ENCODE results near the gene KREMEN1.

Gene KREMEN1

DNA sequence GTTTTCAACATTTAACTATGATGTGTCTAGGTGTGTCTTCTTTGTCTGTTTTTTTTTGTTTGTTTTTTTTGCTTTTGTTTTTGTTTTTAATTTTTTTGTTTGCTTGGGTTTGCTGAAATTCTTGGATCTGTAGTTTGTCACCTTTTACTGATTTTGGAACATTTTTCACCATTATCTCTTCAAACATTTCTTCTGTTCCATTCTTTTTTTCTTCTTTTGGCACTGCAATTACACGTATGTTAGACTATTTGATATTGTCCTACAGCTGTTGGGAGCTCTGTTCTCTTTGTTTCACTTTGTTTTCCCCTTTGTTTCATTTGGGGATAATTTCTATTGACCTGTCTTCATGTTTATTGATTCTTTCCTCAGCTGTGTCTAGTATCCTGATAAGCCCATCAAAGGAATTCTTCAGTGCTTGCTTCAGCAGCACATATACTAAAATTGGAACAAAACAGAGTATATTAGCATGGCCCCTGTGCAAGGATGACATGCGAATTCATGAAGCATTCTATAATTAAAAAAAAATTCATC, 60.8 kb downstream of the KREMEN1 start:
- DNase-seq (ENCODE audit: low read depth), result no peak

DNA sequence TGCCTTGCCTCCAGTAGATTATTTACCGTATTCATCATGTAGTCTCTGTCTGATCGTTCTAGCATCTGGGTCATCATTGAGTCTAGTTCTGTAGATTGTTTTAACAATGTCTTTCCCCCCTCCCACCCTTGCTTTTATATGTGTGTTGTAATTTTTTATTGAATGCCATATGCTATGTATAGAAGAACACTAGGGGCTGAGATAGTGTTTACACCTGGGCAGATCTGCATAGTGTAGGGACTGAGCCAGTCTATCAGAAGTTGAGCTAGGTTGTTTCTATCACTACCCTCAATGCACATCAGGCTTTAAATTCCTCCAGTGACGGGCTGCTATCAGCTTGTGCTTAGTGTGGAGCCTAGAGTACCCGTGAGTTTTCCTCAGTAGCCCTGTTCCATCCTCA, 61.6 kb downstream of the KREMEN1 start:
- no peak for DNase-seq (ENCODE audit: low read depth)

DNA sequence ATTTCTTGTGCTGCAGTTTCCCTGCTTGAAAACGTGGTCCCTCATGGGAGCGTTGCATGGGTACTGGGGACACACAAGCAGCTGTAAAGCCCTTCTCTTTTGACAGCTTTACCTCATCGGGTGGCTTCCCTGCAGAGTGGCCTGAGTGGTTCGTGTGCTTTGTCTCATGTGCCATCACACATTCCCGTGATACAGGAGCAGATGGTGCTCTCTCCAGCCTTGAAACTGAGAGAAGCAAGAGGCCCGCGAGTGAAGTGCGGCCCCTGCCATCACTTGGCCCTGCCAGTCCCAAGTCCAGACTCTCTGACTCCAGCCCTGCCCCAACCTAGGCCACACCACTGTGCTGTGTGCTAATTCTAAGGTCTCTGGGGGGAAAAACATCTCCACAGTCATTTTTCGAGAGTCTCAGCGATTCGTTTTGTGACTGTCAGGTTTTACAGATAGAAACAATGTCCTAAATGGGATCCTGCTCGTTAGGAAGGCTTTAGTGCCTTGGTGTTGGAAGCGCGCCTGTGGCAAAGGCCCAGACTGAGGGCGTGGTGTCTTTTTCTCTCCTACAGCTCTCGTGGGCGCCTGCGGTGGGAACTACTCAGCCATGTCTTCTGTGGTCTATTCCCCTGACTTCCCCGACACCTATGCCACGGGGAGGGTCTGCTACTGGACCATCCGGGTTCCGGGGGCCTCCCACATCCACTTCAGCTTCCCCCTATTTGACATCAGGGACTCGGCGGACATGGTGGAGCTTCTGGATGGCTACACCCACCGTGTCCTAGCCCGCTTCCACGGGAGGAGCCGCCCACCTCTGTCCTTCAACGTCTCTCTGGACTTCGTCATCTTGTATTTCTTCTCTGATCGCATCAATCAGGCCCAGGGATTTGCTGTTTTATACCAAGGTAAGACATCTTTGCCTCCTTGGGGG, 64.2 kb downstream of the KREMEN1 start:
- DNase-seq (ENCODE audit: low read depth), result no peak

DNA sequence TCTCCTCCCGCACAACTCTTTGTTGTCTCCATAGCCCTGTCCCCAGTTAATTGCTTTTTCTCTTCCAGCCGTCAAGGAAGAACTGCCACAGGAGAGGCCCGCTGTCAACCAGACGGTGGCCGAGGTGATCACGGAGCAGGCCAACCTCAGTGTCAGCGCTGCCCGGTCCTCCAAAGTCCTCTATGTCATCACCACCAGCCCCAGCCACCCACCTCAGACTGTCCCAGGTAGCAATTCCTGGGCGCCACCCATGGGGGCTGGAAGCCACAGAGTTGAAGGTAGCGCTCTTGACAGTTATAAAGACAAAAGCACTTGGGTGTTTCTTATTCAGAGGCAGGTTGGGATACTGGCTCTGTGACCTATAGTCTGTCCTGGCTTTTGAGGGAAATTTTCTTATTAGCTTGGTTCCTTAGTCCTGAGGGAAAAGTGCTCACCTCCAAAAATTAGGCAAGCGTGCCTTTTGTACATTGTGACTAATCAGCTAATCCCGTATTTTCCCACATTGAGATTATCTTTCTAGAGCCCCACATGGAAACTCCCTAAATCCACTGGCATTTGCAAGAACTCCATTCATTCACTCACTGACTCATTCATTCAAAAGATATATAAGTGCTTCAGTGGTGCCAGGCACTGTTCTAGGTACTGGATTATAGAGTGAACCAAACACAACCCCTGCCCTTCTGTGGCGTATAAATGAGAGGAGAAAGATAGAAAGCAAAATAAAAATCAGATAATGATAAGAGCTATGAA, 65.9 kb downstream of the KREMEN1 start:
- no peak for DNase-seq (ENCODE audit: low read depth)

DNA sequence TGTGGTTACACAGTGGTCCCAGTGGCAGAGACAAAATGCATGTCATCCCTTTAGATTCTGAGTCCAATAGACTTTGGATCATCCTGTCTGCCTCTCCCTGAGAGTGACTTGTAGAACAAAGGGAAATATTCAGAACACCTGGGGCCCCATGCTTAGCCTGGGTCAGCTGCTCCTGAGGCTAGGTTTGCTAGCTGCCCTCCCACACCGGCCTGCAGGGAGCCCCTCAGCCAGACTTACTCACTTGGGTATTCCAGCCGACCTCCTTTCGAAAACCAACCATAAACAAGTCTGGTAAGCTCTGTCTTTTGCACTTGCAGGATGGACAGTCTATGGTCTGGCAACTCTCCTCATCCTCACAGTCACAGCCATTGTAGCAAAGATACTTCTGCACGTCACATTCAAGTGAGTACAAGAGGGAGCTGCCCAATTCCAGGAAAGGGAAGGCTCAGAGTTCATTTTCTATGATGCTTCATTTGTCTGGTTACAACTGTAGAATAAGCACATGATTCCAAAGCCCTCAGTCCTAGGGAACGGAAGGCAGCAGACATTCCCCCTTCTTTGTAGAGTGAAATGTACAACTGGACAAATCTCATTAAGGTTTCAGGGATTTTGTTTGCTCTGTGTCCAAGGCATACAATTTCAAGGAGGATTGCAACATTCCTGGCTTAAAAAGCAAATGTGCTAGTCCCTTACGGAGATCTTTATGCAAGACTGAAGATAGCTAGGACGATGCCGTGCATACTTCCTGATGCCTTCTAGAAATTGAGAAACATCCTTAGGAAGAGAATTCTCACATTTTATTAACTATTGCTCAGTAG, 67.3 kb downstream of the KREMEN1 start:
- no peak for DNase-seq (ENCODE audit: low read depth)

DNA sequence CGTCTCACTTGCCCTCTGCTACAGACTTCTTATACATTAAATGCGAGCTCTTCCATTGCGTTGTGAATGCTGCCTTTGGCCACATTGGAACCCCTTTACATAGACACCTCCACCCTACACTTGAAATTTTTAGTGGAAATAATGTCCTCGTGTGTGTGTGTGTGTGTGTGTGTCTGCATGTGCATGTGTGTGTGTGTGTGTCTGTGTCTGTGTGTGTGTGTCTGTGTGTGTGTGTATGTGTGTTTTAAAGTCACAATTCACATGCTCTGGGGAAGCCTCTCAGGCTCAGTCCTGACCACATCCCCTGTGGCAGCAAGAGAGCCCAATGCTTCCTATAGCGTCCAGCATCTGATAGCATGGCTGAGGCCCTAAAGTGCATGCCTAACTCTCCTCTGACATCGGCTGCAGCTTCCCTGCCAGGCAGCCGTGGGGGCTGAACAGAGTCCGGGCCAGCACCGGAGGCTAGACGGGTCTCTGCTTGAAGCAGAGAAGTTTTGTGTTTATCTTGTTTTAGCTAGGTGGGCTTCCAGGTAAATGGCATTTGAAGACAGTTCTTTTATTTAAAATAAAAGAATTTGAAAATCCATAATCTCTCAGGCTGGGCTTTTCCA, 68.3 kb downstream of the KREMEN1 start:
- DNase-seq (ENCODE audit: low read depth), result no peak

DNA sequence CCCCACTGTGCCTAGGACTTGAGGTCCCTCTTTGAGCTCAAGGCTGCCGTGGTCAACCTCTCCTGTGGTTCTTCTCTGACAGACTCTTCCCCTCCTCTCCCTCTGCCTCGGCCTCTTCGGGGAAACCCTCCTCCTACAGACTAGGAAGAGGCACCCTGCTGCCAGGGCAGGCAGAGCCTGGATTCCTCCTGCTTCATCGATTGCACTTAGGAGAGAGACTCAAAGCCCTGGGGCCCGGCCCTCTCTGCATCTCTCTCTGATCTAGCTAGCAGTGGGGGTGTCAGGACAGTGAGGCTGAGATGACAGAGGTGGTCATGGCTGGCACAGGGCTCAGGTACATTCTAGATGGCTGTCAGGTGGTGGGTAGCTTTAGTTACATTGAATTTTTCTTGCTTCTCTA, 69.3 kb downstream of the KREMEN1 start:
- DNase-seq (ENCODE audit: low read depth), result no peak

DNA sequence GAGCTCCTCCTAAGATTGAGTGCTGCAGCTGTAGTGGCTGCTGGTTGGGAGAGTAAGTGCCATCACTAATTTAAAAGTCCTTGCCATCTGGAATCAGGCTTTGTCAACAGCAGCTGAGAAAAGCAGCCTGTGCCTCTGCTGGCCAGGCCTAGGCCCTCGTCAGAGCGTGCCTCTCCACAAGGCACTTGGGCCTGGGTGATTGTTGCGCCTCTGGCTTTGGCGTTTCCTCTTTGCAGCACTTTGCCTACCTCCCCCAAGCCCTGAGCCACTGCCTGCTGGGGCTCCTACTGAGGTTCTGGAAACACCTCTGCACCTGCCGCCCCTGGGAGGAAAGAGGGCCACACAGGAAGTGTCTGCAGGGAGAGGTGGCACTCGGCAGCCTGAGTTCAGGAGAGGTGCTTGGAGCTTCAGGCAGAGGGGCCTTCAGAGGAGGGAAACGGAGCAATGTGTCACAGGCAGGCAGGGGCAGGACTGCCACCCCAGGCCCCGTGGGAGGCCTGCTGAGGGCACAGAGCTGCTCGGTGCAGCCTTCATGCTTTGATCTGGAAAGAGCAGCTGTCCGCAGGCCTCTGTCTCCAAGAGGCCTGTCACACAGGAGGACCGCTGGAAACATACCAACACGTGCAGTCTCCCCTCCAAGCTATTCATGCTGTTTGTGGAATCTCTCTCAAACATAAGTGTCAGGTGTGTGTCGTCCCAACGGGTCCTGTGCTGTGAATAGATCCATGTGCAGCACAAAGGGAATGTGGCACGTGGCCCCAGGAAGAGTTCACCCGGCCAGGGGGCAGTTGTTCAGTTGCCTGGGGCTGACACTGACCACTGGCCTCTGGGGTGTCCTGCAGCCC, 71.3 kb downstream of the KREMEN1 start:
- DNase-seq (ENCODE audit: low read depth), result no peak

DNA sequence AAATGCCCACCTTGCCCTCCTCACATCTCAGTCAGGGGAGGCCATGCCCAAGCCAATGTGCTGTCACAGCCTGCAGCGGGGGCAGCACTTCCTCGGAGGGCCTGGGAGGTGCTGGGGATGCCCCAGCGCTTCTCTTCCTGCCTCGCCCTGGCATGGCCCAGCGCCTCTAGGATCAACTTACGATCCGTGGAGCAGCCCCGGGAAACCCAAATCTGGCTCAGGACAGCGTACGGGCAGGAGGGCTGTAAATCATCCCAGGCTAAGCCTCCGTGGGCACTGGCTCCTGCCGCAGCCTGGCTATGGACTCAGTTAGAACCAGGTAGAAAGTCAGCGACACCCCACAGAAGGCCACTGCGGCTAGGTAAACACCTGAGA, 71.9 kb downstream of the KREMEN1 start:
- no peak for DNase-seq (ENCODE audit: low read depth)

DNA sequence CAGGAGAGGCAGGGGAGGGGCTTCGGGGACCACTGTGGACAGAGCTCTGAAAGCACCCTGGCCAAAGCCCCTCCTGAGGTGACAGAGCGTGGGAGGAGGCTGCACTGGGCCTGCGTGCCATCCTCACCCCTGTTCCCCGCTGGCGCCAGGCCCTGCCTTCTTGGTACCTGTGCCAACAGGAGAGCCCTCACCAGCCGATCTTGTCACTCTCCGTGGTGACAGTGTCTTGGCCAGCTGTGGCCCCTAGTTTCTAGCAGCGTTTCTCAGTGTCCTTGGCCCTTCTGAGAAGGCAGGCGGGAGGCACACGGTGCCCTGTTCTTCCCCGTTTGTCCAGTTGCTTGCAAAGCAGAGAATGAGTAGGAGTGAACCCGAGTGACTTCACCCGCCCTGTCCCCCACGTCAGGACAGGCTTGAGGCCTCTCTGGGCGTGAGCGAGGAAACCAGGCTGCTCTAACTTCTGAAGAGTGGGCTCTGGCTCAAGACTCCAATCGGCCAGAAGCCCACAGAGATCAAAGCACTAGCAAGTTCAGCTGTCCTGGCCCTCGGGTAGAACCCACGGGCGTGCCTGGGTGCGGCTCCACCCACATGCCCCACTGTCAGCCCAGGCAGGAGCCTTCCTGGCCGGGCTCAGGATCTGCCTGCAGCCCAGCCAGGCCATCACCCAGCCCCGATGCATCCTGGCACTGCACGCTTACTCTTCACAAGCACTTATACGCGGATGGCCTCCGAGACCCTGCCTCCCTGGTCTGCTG, 72.7 kb downstream of the KREMEN1 start:
- DNase-seq (ENCODE audit: low read depth), result no peak

DNA sequence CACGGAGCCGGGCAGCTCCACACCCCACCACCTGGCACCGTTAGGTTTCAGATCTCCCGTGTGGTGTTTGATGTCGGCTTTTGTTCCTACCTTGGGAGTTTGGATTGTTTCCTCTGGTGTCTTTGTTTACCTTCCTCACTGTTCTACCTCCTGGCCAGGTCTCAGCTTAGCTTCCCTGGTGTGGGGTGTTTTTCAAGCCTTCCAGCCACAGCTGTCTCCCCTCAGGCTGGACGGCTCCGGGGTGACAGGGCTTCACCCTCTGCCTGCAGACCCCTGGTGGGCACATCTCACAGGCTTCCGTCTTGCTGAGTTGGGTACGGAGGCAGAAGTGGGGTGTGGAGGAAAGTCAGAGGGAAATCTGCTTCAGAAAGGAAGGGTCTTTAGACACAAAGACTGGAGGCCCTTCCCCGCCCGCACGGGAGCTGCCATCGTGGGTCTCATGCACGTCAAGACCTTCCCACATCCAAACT, 73.3 kb downstream of the KREMEN1 start:
- no peak for DNase-seq (ENCODE audit: low read depth)

DNA sequence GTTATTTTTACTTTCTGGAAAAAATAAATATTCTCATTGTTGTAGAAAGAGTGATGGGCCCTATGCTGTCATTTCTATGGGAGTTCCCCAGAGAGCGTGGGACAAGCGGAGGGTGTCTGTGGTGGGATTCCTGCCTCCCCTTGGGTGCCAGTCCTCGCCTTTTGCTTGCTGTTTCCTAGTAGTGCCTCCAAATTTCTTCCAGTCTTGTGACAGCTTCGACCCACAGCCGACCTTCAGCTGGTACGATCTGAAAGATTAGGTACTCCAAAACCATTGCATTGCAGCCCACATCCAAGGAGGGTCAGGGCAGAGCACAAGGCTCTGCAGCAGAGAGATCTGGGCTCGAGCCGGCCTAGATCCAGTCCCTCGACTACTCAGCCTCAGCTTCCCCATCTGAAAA, 73.9 kb downstream of the KREMEN1 start:
- no peak for DNase-seq (ENCODE audit: low read depth)

DNA sequence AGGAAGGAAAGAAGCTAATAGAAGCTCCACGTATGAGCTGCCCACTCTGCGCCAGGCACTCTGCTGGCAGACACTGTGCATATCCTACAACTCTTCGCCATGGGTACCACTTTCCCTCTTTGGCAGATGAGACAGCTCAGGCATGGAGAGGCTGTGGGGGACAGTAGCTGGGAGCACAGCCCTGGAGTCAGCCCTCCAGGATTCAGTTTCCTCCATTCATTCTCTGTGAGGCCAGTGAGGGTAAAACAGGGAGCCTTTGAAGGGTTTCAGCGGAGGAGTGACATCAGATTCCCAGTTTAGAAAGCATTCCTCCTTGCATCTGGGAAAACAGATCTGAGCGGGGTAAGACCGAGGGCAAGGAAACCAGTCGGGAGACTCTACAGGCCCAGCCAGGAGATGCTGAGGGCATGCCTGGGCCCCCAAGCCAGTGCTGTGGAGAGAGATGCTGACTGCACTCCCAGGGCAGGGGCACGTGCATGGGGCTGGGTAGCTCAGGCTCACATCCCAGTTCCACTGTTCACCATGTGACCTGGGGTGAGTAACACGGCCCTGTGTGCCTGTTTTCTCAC, 74.6 kb downstream of the KREMEN1 start:
- DNase-seq (ENCODE audit: low read depth), result no peak

DNA sequence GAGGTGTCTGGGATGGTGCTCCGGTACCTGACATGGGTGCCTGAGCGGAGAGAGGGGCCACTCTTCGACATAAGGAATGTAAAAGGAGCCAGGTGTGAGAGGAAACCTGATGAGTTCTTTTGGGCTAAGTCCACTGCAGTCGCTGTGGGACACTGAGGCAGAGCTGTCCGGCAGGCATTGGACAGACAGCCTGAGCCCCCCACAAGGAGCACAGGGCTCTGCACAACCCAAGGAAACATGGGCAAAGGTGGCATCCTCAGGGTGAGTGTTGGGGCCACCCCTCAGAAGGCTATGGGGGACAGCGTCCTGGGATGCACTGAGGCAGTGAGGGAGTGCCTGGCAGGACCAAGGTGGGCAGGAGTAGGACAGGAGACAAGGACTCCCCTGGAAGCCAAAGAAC, 75.2 kb downstream of the KREMEN1 start:
- DNase-seq (ENCODE audit: low read depth), result no peak

DNA sequence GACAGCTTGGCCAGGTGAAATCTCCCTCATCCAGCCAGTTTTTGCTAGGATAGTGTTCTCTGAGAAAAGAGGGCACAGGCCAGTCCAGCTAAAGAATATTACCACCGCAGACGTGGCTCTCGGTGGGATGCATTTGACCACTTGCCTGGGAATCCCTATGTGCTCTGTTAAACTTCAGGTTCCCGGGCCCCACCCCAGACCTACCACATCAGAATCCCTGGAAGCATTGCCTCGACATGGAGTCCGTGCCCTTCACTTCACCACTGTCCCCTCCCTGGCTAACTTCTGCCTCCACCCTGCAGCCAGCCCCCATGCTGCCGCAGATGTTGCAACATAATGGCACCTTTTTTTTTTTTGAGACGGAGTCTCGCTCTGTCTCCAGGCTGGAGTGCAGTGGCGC, 76.0 kb downstream of the KREMEN1 start:
- DNase-seq (ENCODE audit: low read depth), result no peak

DNA sequence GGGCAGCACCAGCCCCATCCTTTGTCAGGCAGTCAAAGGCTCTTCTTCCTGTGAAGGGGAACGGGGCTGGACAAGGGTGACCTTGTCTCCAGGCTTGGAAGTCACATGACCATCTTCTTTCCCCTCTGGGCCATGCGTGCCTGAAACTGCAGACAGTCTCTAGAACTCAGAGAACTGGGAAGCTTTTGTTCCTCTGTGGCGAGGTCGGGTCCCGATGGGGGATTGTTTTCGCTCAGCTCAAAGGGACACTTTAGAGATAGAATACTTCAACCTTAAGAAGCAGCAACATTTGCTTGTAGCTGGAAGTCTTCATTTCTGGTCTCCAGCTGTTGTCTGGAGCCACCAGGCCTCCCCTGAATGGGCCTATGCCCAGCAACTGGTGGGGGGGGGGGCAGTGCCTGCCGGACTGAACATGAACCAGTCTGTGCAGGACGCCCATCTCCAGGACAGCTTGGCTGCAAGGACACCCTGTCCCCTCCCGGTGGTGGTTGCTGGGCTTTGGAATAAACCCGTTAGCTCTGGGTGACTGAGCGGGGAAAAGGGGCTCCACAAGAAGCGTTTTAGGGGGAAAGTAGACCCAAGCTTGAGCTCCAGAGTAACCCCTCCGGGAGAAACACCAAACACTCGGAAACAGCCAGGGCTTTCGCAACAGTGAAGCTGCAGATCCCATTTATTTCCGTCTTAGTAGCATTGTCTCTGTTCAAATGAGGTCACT, 77.2 kb downstream of the KREMEN1 start:
- no peak for DNase-seq (ENCODE audit: low read depth)

DNA sequence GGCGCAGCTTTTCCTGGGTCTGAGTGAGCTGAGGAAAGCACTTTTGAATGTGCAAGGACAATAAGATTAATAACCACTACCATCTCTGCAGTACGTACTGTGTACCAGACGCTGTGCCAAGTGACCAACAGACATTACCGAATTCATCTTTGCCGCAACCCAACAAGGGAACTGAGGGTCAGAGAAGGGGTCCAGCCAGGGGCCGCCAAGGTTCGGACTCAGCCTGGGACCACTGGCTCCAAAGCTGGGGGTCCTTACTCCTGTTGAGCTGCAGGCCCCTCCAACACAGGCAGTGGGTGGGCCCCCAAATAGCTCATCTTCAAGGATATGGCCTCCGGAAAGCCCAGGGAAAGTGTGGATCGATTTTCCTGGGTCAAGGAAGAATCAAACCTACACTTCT, 77.9 kb downstream of the KREMEN1 start:
- no peak for DNase-seq (ENCODE audit: low read depth)

DNA sequence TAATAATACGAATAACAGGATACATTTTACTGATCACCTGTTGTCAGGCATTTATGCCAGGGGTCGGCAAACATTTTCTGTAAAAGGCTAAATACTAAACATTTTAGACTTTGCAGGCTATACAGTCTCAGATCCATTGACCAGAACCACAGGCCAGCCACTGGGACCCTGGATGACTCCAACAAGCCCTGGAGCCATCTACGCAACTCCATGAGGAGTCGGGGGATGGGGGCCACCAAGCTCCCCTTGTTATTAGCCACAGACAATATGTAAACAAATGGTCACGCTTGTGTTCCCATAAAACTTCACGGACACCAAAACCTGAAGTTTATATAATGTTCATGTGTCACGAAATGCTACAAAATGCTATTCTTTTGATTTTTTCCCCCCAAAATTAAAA, 78.5 kb downstream of the KREMEN1 start:
- no peak for DNase-seq (ENCODE audit: low read depth)

Data from stimulated activated CD8-positive, alpha-beta memory T cell treated with anti-CD3 and anti-CD28 coated beads, Interleukin-15, amount 100 ng/mL, for 1 hour (primary cell).